Breast epithelium (tissue), 4 donors: ENCODE results near the gene KPNA3. TPM values are rescaled to one million over a fixed set of nuclear protein-coding genes. Genes with fewer than 3 reads are reported as not detected.

Source experiments
- DNase-seq, 2 donors: peaks; one replicate each; pipeline ENCODE4 v3.0.0-alpha.2; 2019; ENCODE audit warnings: low spot score in 2 of 2
- H3K27ac ChIP-seq, 2 donors: fragments of 200-600 bp; sonication (generic) in 1 of 2; one replicate each; pipeline ENCODE4 v1.5.1; 2016 to 2019; ENCODE audit warnings: mild to moderate bottlenecking in 1 of 2
- H3K27me3 ChIP-seq, 2 donors: fragments of 200-600 bp; sonication (generic) in 1 of 2; one replicate each; pipeline versions ENCODE4 v1.5.1 to v1.6.0; 2017 to 2019; ENCODE audit warnings: control low read depth in 1 of 2, mild to moderate bottlenecking in 1 of 2
- H3K36me3 ChIP-seq: fragments of 200-600 bp; one replicate; pipeline ENCODE4 v1.5.1; 2019
- H3K4me1 ChIP-seq, 2 donors: fragments of 200-600 bp; sonication (generic); one replicate each; pipeline ENCODE4 v1.5.1; 2016 to 2019; ENCODE audit warnings: control low read depth in 1 of 2
- H3K4me3 ChIP-seq, 3 donors: fragments of 200-600 bp; sonication (generic); 1 replicate in 2 of 3; 2 replicates in 1 of 3; pipeline ENCODE4 v1.5.1; 2016 to 2019; ENCODE audit warnings: mild to moderate bottlenecking in 3 of 3, moderate library complexity in 2 of 3
- H3K9me3 ChIP-seq, 2 donors: fragments of 200-600 bp; sonication (generic) in 1 of 2; one replicate each; pipeline ENCODE4 v1.5.1; 2016 to 2019; ENCODE audit warnings: control low read depth in 1 of 2
- POLR2A ChIP-seq: fragments of 450-650 bp; IDR thresholded peaks from one replicate; pipeline ENCODE4 v1.6.1; 2016; ENCODE audit warnings: antibody characterized with exemption, mild to moderate bottlenecking, moderate library complexity
- POLR2AphosphoS5 ChIP-seq, 3 donors: sonication (generic); formaldehyde crosslinking; IDR thresholded peaks; one replicate each; pipeline ENCODE4 v1.6.1; 2017; ENCODE audit warnings: antibody characterized with exemption in 3 of 3
- intact Hi-C: fragments of 100-400 bp; cut with DNase I; formaldehyde crosslinking; loops from one replicate; pipeline ENCODE4 v1.15.1; 2023; ENCODE audit warnings: low total_unique reads
- total RNA-seq, 3 donors: library from RNA; depleted of rRNA; stranded (reverse); fragments of >200 nt; gene quantifications; one replicate each; pipeline ENCODE4 v1.1.0, GENCODE V29; 2016
- TF ChIP-seq, protein P1 (sequence below), 3 donors: fragments of 450-650 bp; IDR thresholded peaks; one replicate each; pipeline ENCODE4 v1.5.1; 2016 to 2017; ENCODE audit warnings: antibody characterized with exemption in 3 of 3, mild to moderate bottlenecking in 3 of 3, moderate library complexity in 3 of 3

KPNA3 gene
- total RNA-seq, 3 donors from 2014 or later: 25.6 to 35.5 (median 25.8) TPM

DNA sequence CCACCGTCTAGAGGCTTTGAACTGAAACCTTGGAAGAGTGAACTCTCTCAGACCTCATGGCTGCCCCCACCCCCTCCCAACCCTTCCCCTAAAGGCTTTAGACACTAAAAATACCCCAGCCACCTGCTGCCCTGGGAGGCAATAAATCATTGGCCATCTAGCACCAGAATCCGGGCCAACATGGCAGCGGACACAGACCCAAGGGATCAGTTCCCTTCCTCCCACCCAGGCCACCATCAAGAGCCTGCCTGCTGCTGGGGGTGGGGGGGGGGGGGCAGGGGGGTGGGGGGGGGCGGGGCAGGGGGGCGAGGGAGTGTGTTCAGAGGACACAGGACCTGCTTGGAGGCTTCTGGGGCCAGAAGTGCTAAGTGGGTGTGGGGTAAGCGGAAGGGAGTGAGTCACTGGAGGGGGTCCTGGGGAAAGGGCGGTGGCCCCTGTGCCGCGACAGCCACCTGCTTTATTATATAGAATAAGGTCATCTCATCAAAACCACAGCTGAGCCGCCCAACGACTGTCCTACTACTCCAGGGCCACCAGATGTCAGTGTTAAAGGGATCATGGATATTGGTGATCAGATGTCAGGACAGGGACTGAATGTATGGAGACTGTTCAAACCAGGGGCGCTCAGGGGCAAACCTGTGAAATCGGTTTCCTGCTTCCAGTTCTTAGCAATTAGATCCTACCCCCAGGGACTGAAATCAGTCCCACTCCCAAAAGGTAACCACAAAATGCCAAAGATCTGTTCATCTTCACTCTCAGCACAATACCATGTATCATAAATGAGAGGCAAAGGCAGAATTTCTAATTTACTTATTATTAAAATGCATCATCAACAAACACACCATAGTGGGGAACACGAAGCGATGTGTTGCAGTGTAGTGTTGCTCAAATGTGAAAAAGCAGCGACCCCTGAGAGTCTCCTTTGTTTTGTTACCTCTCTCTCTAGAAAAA, 139.9 kb downstream of the KPNA3 start:
- Histone ChIP-seq H3K4me3 (no peak overlapping the region), H3K9me3 (no peaks in the 10 kb centered on the region), H3K36me3 (no peaks in the 10 kb centered on the region), H3K27me3 (no peaks in the 10 kb centered on the region), H3K27ac (no peak overlapping the region), H3K4me1 (no peaks in the 10 kb centered on the region)
- intact Hi-C loops: no loop called here
- no peak for TF ChIP-seq POLR2A
- TF ChIP-seq, protein P1, sequence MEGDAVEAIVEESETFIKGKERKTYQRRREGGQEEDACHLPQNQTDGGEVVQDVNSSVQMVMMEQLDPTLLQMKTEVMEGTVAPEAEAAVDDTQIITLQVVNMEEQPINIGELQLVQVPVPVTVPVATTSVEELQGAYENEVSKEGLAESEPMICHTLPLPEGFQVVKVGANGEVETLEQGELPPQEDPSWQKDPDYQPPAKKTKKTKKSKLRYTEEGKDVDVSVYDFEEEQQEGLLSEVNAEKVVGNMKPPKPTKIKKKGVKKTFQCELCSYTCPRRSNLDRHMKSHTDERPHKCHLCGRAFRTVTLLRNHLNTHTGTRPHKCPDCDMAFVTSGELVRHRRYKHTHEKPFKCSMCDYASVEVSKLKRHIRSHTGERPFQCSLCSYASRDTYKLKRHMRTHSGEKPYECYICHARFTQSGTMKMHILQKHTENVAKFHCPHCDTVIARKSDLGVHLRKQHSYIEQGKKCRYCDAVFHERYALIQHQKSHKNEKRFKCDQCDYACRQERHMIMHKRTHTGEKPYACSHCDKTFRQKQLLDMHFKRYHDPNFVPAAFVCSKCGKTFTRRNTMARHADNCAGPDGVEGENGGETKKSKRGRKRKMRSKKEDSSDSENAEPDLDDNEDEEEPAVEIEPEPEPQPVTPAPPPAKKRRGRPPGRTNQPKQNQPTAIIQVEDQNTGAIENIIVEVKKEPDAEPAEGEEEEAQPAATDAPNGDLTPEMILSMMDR (IDR thresholded peaks at IDR 0.05): peak in 2 of 3 donors; percentile 28 to 46
- DNase-seq: no peak

DNA sequence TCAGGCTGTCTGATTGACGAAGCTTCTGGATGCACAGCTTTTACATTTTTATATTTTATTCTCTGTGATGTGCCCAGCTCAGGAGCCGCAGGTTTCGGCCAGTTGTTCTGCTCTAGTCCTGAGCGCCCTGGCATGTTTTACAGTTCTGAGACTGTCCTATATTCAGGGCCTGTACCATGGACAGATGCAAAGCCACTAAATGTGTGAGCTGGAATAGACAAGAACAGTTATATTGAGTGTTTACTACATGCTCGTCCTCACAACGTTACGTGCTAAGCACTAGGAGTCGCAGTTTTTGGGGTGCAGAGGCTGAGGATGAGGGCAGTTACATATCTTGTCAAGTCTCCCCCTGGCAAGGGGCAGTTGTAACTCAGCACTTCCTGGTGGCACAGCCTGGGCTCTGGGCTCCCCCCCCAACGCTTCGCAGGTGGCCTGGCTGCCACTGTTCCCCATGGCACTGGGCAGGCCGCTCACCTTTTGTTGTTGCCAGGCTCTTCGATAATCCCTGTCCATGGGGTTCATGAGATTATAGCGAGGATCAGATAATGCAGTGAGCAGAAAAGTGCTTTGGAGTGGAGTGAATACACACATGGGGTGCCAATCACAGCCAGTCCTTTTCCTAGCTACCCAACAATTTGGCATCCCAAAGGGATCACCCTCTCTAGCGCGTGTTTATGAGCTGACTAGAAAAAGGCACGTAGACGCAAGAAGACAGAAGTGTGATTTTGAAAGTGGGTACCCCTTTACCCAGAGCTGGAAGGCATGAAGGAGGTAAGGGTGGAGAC, 140.7 kb downstream of the KPNA3 start:
- H3K36me3 ChIP-seq: no peaks in the 10 kb centered on the region
- no peaks in the 10 kb centered on the region for H3K9me3 ChIP-seq
- H3K27me3 ChIP-seq: no peaks in the 10 kb centered on the region
- intact Hi-C loops: no loop called here
- DNase-seq: no peak
- H3K4me3 ChIP-seq: no peak overlapping the region
- TF ChIP-seq, protein P1 (IDR thresholded peaks at IDR 0.05): no peak
- no peak for TF ChIP-seq POLR2AphosphoS5 (IDR thresholded peaks at IDR 0.05)
- no peak for TF ChIP-seq POLR2A
- no peak overlapping the region for H3K27ac ChIP-seq
- H3K4me1 ChIP-seq: no peaks in the 10 kb centered on the region

DNA sequence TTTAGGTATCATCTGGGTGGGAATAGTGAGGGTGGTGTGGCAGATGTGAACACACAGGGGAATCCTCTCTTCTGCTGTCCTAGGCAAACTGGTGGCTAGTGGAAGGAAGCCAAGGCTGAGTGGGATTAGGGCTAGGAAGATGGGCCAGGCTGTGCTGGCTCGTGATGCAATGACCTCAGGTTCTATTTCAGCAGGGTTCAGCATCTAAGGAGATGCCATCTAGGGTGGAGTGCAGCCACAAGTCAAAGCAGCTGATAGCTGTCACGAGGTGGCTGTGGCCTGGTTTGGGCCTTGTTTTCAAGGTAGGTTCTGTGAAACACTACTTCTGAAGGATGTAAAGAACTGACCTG, 142.5 kb downstream of the KPNA3 start:
- intact Hi-C loops: loop anchor here (10.0 kb wide), 1 partner anchor 195 kb away; no protein-coding TSS in a partner anchor
- H3K4me1 ChIP-seq: no peaks in the 10 kb centered on the region
- H3K27ac ChIP-seq: no peak overlapping the region
- H3K27me3 ChIP-seq: no peaks in the 10 kb centered on the region
- no peak for DNase-seq
- TF ChIP-seq POLR2A (no peak), POLR2AphosphoS5 (IDR thresholded peaks at IDR 0.05) (no peak)
- TF ChIP-seq, protein P1 (IDR thresholded peaks at IDR 0.05): no peak
- H3K9me3 ChIP-seq: no peaks in the 10 kb centered on the region
- H3K4me3 ChIP-seq: no peak overlapping the region
- H3K36me3 ChIP-seq: no peaks in the 10 kb centered on the region

Other genes with a start within 250 kb of the KPNA3 start
- 10 to 100 TPM; 13.8 to 18.4 (median 17.9) TPM for gene RCBTB1, start 207.1 kb downstream of the KPNA3 start, total RNA-seq
- gene ARL11, start 164.2 kb downstream of the KPNA3 start, total RNA-seq: 1 to 10 TPM in 2 of 3 donors, under 1 TPM in 1; 0.98 to 1.4 (median 1.3) TPM
- gene EBPL, start 101.2 kb downstream of the KPNA3 start, total RNA-seq: 100 to 1,000 TPM in 1 of 3 donors, 10 to 100 TPM in 2; 33.3 to 104 (median 80.1) TPM
- gene SPRYD7, start 143.7 kb upstream of the KPNA3 start, total RNA-seq: 1 to 10 TPM; 3.0 to 6.1 (median 3.9) TPM
- 10 to 100 TPM; 16.0 to 28.8 (median 22.9) TPM for gene TRIM13, start 204.4 kb upstream of the KPNA3 start, total RNA-seq
- gene KCNRG, start 222.8 kb upstream of the KPNA3 start, total RNA-seq: 1 to 10 TPM; 1.6 to 2.6 (median 1.8) TPM